Epithelial cell of alveolus of lung (primary cell): Measurements from ENCODE around the gene DNAH17. TPM values are rescaled to one million over a fixed set of nuclear protein-coding genes. Genes with fewer than 3 reads are reported as not detected.

Experiments
- total RNA-seq: library from RNA; depleted of rRNA; stranded (reverse); fragments of >200 nt; gene quantifications from 2 replicates; pipeline ENCODE4 v1.2.1, GENCODE V29; 2015

The DNAH17 gene, protein sequence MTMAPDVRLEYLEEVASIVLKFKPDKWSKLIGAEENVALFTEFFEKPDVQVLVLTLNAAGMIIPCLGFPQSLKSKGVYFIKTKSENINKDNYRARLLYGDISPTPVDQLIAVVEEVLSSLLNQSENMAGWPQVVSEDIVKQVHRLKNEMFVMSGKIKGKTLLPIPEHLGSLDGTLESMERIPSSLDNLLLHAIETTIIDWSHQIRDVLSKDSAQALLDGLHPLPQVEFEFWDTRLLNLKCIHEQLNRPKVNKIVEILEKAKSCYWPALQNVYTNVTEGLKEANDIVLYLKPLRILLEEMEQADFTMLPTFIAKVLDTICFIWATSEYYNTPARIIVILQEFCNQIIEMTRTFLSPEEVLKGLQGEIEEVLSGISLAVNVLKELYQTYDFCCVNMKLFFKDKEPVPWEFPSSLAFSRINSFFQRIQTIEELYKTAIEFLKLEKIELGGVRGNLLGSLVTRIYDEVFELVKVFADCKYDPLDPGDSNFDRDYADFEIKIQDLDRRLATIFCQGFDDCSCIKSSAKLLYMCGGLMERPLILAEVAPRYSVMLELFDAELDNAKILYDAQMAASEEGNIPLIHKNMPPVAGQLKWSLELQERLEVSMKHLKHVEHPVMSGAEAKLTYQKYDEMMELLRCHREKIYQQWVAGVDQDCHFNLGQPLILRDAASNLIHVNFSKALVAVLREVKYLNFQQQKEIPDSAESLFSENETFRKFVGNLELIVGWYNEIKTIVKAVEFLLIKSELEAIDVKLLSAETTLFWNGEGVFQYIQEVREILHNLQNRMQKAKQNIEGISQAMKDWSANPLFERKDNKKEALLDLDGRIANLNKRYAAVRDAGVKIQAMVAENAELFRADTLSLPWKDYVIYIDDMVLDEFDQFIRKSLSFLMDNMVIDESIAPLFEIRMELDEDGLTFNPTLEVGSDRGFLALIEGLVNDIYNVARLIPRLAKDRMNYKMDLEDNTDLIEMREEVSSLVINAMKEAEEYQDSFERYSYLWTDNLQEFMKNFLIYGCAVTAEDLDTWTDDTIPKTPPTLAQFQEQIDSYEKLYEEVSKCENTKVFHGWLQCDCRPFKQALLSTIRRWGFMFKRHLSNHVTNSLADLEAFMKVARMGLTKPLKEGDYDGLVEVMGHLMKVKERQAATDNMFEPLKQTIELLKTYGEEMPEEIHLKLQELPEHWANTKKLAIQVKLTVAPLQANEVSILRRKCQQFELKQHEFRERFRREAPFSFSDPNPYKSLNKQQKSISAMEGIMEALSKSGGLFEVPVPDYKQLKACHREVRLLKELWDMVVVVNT (N-terminal part only)
- 0.08 TPM in 1 of 2 replicates, not detected in the other for total RNA-seq

DNA sequence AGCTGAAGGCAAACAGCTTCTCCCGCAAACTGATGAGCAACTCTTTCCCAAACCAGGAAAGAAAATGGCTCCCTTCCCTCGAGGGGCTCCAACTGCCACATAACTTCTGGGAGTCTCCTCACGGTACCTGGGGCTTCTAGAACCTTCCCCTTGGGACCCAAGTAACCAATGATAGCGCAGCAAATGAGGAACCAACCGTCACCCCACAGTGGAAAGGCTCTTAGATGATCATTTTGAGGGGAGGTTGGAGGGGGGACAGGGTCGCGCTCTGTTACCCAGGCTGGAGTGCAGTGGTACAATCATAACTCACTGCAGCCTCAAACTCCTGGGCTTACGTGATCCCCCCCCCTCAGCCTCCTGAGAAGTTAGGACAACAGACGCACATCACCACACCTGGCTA lies at the start of gene DNAH17:
DNAH17 (minus strand) TSS at position 101 of the 400 bp plus-strand sequence. CDS start 2,339 bp downstream, outside the sequence.

DNA sequence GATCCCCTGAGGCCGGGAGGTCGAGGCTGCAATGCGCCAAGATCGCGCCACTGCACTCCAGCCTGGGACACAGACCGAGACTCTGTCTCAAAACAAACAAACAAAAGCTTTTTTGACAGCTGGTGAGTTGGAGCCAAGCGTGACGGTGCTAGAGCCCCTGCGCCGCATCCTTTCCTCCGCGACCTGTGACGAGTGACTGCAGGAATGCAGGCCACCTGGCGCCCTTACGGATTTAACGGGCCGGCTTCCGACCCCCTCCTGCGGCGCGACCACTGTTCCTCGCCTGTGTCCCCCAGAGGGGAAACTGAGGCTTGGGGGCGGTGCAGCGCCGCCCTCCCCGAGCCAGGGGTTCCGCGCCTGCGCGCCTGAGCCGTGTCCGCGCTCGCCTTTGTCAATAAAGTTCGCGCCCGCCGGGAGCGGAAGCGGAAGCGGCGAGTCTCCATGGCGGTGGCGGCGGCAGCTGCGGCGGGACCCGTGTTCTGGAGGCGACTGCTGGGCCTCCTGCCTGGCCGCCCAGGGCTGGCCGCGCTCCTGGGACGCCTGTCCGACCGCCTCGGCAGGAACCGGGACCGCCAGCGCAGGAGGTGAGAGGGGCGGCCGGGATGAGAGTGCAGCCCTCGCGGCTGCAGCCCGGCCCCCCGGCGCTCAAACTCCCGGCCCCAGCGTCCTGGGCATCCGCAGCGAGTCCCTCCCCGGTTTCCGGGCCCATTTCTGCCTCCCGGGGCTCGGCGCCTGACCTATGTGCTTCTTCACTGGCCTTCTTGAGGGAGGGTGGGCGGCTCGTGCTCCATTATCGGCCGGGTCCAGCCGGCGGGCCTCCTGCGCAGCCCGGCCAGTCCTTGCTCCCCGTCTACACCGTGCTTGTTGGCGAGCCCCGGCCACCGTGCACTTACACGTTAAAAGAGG lies 198.7 kb downstream of the DNAH17 start, which contains the start of gene PGS1:
PGS1 (plus strand) TSS at position 425 of the 906 bp plus-strand sequence; CDS start at position 442, 17 bp downstream.

Other genes starting within 250 kb of the DNAH17 start
- gene SOCS3, start 217.3 kb downstream of the DNAH17 start, total RNA-seq: 36.3 and 356 TPM in 2 replicates
- 22.1 and 45.5 TPM in 2 replicates for gene PGS1, start 198.7 kb downstream of the DNAH17 start, total RNA-seq
- 12.2 and 14.1 TPM in 2 replicates for gene CYTH1, start 204.9 kb upstream of the DNAH17 start, total RNA-seq